HAP-1 (cell line): Measurements from ENCODE around the gene AKR1B15.
"Not testable (repeated sequence)": the region's sequence is repeated elsewhere in the genome, so short reads cannot be mapped to it uniquely, and the experiment has no call there.

Source experiments
- DNase-seq, 2 experiments: peaks; one replicate each; pipeline ENCODE4 v3.0.0-alpha.2; 2016 to 2020; ENCODE audit warnings: low spot score in 2 of 2
- H3K27me3 ChIP-seq: fragments of 250-450 bp; sonication (Bioruptor Pico); 2 replicates; pipeline ENCODE4 v1.5.1; 2020; ENCODE audit warnings: low read depth, mild to moderate bottlenecking, moderate library complexity
- H3K36me3 ChIP-seq: fragments of 250-450 bp; sonication (Bioruptor Pico); replicated peaks from 2 replicates; pipeline ENCODE4 v1.5.1; 2020; ENCODE audit warnings: mild to moderate bottlenecking
- H3K4me1 ChIP-seq: fragments of 250-450 bp; sonication (Bioruptor Pico); 2 replicates; pipeline ENCODE4 v1.5.1; 2020; ENCODE audit warnings: mild to moderate bottlenecking
- H3K4me3 ChIP-seq: fragments of 250-450 bp; sonication (Bioruptor Pico); 2 replicates; pipeline ENCODE4 v1.5.1; 2020; ENCODE audit warnings: mild to moderate bottlenecking, moderate library complexity
- H3K9me3 ChIP-seq: fragments of 250-450 bp; sonication (Bioruptor Pico); 2 replicates; pipeline ENCODE4 v1.5.1; 2020; ENCODE audit warnings: mild to moderate bottlenecking, moderate library complexity
- in situ Hi-C: fragments of 300-500 bp; cut with MboI; formaldehyde crosslinking; loops from 3 replicates; pipeline ENCODE4 v1.14.3; 2020; ENCODE audit warnings: low sequenced_read_pairs, inconsistent platforms, mixed read lengths

Gene AKR1B15

DNA sequence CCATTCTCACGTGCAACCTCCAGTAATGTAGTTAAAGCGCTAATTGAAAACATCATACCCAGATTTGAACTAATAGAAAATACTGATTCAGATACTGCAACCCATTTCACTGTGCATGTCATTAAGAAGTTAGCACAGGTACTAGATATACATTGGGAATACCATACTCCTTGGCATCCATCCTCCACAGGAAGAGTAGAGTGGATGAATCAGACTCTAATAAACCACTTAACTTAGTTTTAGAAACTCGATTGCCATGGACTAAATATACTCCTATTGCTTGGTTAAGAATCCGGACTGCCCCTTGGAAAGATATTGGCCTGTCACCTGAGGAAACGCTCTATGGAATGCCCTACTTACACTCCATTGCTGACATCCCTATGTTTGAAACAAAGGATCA, 9.5 kb downstream of the AKR1B15 start:
- H3K4me1 ChIP-seq: no peaks in the 10 kb centered on the region
- H3K27me3 ChIP-seq: no peaks in the 10 kb centered on the region
- in situ Hi-C loops: no loop called here
- H3K36me3 ChIP-seq: no peaks in the 10 kb centered on the region
- H3K4me3 ChIP-seq: no peak overlapping the region
- DNase-seq: no peak
- no peaks in the 10 kb centered on the region; the same call in 1 of the 2 replicates for H3K9me3 ChIP-seq

DNA sequence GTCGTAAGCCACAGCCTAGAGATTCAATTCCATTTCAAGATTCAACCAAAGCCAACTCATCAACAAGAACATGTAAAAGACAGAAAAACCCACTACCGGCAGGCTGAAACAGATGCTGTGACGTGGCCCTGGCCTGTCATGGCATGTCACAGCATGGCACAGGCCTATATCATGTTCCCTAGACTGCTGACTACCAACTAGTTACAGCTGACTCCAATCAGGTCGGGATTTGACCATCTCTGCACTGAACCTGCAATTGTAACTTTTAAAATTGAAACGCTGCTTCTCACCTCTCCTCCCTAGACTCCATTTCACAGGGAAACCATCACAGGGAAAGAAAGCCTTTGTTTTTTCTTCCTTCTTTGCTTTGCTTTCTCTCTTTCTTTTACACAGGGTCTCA, 12.7 kb downstream of the AKR1B15 start:
- in situ Hi-C loops, H3K9me3 ChIP-seq, DNase-seq, H3K4me3 ChIP-seq, H3K36me3 ChIP-seq, H3K27me3 ChIP-seq, H3K4me1 ChIP-seq: not testable (repeated sequence)

DNA sequence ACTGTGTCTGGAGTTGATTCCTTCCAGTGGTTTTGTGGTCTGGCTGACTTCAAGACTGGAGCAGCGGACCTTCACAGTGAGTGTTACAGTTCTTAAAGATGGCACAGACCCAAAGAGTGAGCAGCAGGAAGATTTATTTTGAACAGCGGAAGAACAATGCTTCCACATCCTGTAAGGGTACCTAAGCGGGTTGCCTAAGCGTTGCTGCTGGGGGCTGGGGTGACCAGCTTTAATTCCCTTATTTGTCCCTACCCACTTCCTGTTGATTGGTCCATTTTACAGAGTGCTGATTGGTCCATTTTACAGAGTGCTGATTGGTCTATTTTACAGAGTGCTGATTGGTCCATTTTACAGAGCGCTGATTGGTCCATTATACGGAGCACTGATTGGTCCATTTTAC, 13.2 kb downstream of the AKR1B15 start:
- Histone ChIP-seq H3K9me3 (no peaks in the 10 kb centered on the region; the same call in 1 of the 2 replicates), H3K36me3 (no peaks in the 10 kb centered on the region), H3K27me3 (no peaks in the 10 kb centered on the region), H3K4me1 (no peaks in the 10 kb centered on the region), H3K4me3 (no peak overlapping the region)
- in situ Hi-C loops: no loop called here
- DNase-seq: no peak

DNA sequence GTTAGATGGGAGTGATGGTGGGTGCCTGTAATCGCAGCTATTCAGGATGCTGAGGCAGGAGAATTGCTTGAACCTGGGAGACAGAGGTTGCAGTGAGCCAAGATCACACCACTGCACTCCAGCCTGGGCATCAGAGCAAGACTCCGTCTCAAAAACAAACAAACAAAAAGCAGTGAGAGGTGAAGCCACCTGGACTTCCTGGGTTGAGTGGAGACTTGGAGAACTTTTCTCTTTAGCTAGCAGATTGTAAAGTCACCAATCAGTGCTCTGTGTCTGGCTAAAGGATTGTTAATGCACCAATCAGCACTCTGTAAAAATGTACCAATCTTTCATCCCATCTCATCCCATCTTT, 14.5 kb downstream of the AKR1B15 start:
- H3K4me1 ChIP-seq, DNase-seq, H3K9me3 ChIP-seq, H3K4me3 ChIP-seq, in situ Hi-C loops, H3K36me3 ChIP-seq, H3K27me3 ChIP-seq: not testable (repeated sequence)

DNA sequence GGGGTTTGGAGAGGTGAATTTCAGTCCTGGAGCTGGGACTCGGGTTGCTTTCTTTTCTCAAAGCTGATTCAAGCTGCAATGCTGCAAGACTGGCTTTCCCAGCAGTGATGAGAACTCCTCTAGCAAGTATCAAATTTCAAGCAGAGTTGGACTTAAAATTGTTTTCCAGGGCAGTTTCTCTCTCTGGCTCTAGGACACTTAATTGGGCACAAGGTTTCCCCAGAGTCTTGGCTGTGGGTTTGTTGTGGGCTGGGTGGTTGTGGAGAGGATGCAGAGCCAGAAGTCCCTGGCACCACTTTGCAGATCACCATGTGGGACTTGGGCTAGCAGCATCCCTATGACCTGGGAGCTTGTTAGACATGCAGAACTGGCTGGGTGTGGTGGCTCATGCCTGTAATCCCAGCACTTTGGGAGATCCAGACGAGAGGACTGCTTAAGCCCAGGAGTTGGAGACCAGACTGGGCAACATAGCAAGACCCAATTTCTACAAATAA, 16.8 kb downstream of the AKR1B15 start:
- DNase-seq: no peak
- H3K4me1 ChIP-seq: no peaks in the 10 kb centered on the region
- in situ Hi-C loops: no loop called here
- no peak overlapping the region for H3K4me3 ChIP-seq
- peaks cover 2% of the 10 kb centered on the region; the same call in 1 of the 2 replicates for H3K9me3 ChIP-seq
- no peaks in the 10 kb centered on the region for H3K27me3 ChIP-seq
- H3K36me3 ChIP-seq: no peaks in the 10 kb centered on the region

DNA sequence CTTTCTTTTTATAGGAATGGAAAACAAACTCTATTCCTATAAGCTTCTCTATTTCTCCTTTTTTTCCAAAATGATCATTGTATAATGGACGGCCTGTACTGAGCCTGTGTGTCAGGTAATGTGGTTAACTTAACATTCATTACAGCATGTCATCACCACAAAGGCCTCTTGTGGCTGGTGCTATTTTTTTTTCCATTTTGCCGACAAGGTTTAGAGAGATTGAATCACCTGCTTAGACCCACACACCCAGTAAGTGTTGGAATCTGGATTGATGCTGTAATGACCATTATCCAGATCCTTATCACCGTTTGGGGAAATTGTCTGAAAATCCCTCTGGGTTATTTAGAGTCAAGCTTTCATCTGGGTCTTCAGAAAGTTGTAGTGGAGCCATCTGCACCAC, 18.5 kb downstream of the AKR1B15 start:
- no peak overlapping the region for H3K4me3 ChIP-seq
- no peaks in the 10 kb centered on the region for H3K4me1 ChIP-seq
- H3K27me3 ChIP-seq: no peaks in the 10 kb centered on the region
- peaks cover 2% of the 10 kb centered on the region for H3K9me3 ChIP-seq
- DNase-seq: no peak
- in situ Hi-C loops: no loop called here
- no peaks in the 10 kb centered on the region for H3K36me3 ChIP-seq

DNA sequence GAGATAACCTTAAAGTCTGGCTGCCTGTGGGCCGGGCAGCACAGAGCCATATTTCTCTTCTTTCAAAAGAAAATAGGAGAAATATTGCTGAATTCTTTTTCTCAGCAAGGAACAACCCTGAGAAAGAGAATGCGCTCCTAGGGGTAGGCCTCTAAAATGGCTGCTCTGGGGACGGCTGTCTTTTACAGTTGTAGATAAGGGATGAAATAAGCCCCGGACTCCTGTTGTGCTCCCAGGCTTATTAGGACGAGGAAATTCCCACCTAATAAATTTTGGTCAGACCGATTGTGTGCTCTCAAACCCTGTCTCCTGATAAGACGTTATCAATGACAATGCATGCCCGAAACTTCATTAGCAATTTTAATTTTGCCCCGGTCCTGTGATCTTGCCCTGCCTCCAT, 21.1 kb downstream of the AKR1B15 start:
- H3K4me1 ChIP-seq, H3K4me3 ChIP-seq, H3K9me3 ChIP-seq, H3K36me3 ChIP-seq, DNase-seq, in situ Hi-C loops, H3K27me3 ChIP-seq: not testable (repeated sequence)

DNA sequence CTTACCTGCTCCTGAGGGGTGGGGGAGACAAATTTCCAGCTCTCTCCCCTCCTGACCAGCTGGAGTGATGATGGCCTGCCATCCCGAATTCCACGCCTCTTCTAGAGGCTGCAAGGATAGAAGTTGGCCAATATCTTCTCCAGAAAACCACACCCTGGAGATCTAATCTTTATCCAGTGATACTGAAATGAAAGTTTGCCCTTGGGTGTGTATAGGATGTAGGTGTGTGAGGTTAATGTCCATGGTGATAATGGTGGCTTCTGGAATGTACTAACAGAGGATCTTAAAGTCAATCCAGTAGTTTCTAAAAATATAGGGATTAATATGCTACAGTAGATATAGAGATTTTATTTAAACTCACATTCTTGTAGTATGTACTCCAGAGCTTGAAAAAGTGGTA, 22.2 kb downstream of the AKR1B15 start:
- in situ Hi-C loops: no loop called here
- Histone ChIP-seq H3K36me3 (no peaks in the 10 kb centered on the region), H3K4me1 (no peaks in the 10 kb centered on the region), H3K9me3 (peaks cover 2% of the 10 kb centered on the region), H3K4me3 (no peak overlapping the region), H3K27me3 (no peaks in the 10 kb centered on the region)
- no peak for DNase-seq

DNA sequence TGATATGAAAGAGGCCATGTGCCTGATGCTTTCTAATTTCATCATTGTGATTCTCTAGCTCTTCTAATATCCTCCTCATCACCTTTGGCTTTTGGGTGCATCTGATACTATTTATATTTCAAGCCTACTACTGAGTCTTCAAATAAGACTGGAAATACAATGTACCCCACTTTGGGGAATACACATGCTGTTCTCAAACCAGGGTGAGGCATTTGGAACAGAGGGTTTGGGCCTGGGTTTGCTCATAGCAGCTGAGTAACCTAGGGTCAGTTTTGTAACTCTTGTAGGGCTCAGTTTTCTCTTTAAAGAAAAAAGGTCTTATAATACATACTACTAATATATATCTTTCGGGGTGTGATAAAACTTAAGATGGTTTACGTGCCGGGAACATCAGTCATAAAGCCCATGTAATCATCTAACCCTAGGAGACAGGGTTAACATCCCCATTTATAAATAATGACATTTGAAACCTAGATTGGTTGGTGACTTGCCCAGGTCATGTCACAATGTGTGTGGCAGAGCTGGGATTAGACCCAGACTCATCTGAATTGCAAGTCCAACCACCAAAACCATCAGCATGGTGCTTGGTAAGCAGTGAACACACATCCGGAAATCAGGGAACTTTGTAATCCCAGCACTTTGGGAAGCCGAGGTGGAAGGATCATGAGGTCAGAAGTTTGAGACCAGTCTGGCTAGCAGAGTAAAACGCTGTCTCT, 23.0 kb downstream of the AKR1B15 start:
- Histone ChIP-seq H3K4me1 (no peaks in the 10 kb centered on the region), H3K36me3 (no peaks in the 10 kb centered on the region)
- no peak for DNase-seq

DNA sequence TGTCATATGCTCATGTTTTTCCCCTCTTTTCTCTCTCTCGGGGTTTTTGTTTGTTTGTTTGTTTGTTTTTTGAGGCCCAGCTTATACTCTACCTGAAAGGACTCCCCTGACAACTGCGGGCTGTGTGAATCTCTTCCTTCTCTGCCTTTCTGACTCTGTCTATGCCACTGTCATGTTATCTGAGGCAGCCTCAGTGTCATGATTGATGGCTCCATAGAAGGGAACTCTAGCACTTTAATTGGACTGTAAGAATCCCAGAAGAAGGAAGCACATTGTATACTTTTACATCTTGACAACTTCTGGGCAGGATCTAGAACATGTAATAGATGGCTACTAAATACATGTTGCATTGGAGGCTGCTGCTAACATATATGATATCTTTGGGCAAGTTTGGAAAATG, 25.4 kb downstream of the AKR1B15 start:
- no peaks in the 10 kb centered on the region for H3K36me3 ChIP-seq
- peaks cover 2% of the 10 kb centered on the region for H3K9me3 ChIP-seq
- in situ Hi-C loops: no loop called here
- H3K4me1 ChIP-seq: no peaks in the 10 kb centered on the region
- H3K4me3 ChIP-seq: no peak overlapping the region
- H3K27me3 ChIP-seq: peaks cover 6% of the 10 kb centered on the region
- no peak for DNase-seq

More for the DNA sequence above, 23.0 kb downstream of the AKR1B15 start:
- in situ Hi-C loops: no loop called here
- Histone ChIP-seq H3K9me3 (peaks cover 2% of the 10 kb centered on the region), H3K4me3 (no peak overlapping the region), H3K27me3 (no peaks in the 10 kb centered on the region)

DNA sequence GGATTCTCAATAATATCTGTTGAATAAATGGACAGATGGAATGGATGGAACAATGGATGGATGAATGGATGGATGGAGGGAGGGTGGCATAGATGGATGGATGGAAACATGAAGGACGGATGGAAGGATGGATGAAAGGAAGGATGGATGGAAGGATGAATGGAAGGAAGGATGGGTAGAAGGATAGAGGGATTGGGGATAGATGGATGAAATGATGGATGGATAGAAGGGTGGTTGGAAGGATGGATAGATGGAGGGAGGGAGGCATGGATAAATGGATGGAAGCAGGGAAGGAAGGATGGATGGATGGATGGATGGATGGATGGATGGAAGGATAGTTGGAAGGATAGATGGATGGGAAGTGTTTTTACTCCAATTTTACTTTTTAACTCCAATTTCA, 35.4 kb downstream of the AKR1B15 start:
- no peak for DNase-seq
- Histone ChIP-seq H3K4me1 (peaks cover 4% of the 10 kb centered on the region; the same call in 1 of the 2 replicates), H3K36me3 (no peaks in the 10 kb centered on the region), H3K9me3 (peaks cover 3% of the 10 kb centered on the region), H3K27me3 (peaks cover 8% of the 10 kb centered on the region), H3K4me3 (no peak overlapping the region)
- in situ Hi-C loops: no loop called here

DNA sequence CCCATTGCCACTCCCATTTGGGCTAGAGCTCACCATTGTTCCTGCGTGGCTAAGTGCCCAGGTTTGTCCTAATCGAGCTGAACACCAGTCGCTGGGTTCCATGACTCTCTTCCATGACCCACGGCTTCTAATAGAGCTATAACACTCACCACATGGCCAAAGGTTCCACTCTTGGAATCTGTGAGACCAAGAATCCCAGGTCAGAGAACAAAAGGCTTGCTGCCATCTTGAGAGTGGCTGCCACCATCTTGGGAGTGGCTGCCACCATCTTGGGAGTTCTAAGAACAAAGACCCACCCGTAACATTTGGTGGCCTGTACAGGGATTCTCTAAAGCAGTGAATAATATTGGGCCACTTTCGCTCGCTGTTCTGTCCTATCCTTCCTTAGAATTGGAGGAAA, 37.0 kb downstream of the AKR1B15 start:
- in situ Hi-C loops: no loop called here
- Histone ChIP-seq H3K4me3 (no peak overlapping the region), H3K9me3 (peaks cover 3% of the 10 kb centered on the region), H3K36me3 (no peaks in the 10 kb centered on the region), H3K27me3 (peaks cover 4% of the 10 kb centered on the region; the same call in 1 of the 2 replicates), H3K4me1 (peaks cover 4% of the 10 kb centered on the region; the same call in 1 of the 2 replicates)
- DNase-seq: no peak

DNA sequence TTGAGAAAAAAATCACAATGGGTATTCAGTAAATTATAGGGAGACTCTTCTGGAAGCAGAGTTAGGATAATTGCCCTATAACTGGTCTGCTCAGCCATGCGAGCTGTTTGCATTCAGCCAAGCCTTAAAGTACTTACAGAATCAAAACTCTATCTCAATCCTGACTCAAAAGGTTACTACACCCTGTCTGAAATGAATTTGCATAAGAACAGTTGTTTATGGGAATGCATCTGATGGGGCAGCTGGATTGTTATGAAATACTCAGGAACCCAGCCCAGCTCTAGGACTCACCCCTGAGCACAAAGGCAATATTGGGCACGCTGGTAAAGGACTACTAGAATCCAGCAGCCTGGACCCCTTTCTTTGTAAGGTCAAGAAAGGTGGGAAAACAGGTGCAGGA, 38.8 kb downstream of the AKR1B15 start:
- in situ Hi-C loops: no loop called here
- no peaks in the 10 kb centered on the region for H3K36me3 ChIP-seq

DNA sequence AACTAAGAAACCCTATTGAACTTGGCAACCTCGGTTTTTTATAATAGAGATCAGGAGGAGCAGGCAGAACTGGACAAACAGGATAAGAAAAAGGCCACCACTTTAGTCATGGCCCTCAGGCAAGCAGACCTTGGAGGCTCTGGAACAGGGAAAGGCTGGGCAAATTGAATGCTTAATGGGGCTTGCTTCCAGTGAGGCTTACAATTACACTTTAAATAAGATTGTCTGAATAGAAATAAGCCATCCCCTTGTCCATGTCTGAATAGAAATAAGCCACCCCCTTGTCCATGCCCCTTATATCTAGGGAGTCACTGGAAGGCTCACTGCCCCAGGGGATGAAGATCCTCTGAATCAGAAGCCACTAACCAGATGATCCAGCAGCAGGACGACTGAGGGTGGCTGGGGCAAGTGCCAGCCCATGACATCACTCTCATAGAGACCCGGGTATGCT, 40.6 kb downstream of the AKR1B15 start:
- in situ Hi-C loops: no loop called here
- no peak for DNase-seq
- H3K36me3 ChIP-seq: no peaks in the 10 kb centered on the region
- peaks cover 14% of the 10 kb centered on the region for H3K4me1 ChIP-seq
- no peaks in the 10 kb centered on the region for H3K27me3 ChIP-seq
- peaks cover 16% of the 10 kb centered on the region for H3K9me3 ChIP-seq
- no peak overlapping the region for H3K4me3 ChIP-seq

More for the DNA sequence above, 38.8 kb downstream of the AKR1B15 start:
- Histone ChIP-seq H3K9me3 (peaks cover 10% of the 10 kb centered on the region), H3K4me1 (peaks cover 4% of the 10 kb centered on the region; the same call in 1 of the 2 replicates), H3K27me3 (no peaks in the 10 kb centered on the region), H3K4me3 (no peak overlapping the region)
- DNase-seq: peak in 1 of 2 experiments; percentile 47
